K562 (cell line): ENCODE measurements around the gene CPED1. TPM values are rescaled to one million over a fixed set of nuclear protein-coding genes. Genes with fewer than 3 reads are reported as not detected.

Source experiments
- ARNT ChIP-seq, 2 experiments: fragments of 450-650 bp; IDR thresholded peaks; 2 replicates each; pipeline ENCODE4 v1.6.1; 2016; ENCODE audit warnings: mild to moderate bottlenecking in 1 of 2
- BCL6 ChIP-seq: fragments of 250-450 bp; sonication (Bioruptor Pico); IDR thresholded peaks from 2 replicates; pipeline ENCODE4 v1.4.0; 2020
- DACH1 ChIP-seq: fragments of 450-650 bp; IDR thresholded peaks from 2 replicates; pipeline ENCODE4 v1.6.1; 2018; ENCODE audit not compliant: partially characterized antibody
- DIDO1 ChIP-seq: fragments of 450-650 bp; IDR thresholded peaks from 2 replicates; pipeline ENCODE4 v1.6.1; 2016; ENCODE audit warnings: low read depth, missing biosample characterization, missing genetic modification characterization
- DMBX1 ChIP-seq: fragments of 250-450 bp; sonication (Bioruptor Pico); IDR thresholded peaks from 2 replicates; pipeline ENCODE4 v1.8.0; 2022; ENCODE audit warnings: inconsistent platforms, mild to moderate bottlenecking, moderate library complexity, borderline replicate concordance
- HCFC1 ChIP-seq: IDR thresholded peaks from 2 replicates; pipeline ENCODE4 v1.6.1; 2012; ENCODE audit warnings: low read depth, low read length, improper control_type of control experiment
- NFIC ChIP-seq: fragments of 450-650 bp; IDR thresholded peaks from 2 replicates; pipeline ENCODE4 v1.6.1; 2017; ENCODE audit warnings: mild to moderate bottlenecking, inconsistent platforms
- RFX7 ChIP-seq: fragments of 250-450 bp; sonication (Bioruptor Pico); IDR thresholded peaks from 2 replicates; pipeline ENCODE4 v1.5.1; 2021; ENCODE audit warnings: mild to moderate bottlenecking
- RUNX1 ChIP-seq: sonication (generic); IDR thresholded peaks from 2 replicates; pipeline ENCODE4 v1.6.1; 2016; ENCODE audit warnings: antibody characterized with exemption, low read depth
- SMAD2 ChIP-seq: fragments of 150-350 bp; IDR thresholded peaks from 2 replicates; pipeline ENCODE4 v1.6.1; 2014; ENCODE audit warnings: low read depth, mild to moderate bottlenecking, low read length
- SRSF3 ChIP-seq: fragments of 200-400 bp; formaldehyde crosslinking; IDR thresholded peaks from 2 replicates; pipeline ENCODE4 v1.6.1; 2016; ENCODE audit warnings: mild to moderate bottlenecking, low read length, moderate library complexity; ENCODE audit not compliant: insufficient read depth
- XRCC3 ChIP-seq: fragments of 450-650 bp; IDR thresholded peaks from 2 replicates; pipeline ENCODE4 v1.6.1; 2017; ENCODE audit warnings: mild to moderate bottlenecking, moderate library complexity
- ZFP1 ChIP-seq: fragments of 450-650 bp; formaldehyde crosslinking; IDR thresholded peaks from 2 replicates; pipeline ENCODE4 v1.4.0; 2020; ENCODE audit warnings: mild to moderate bottlenecking, mixed read lengths
- ZNF354B ChIP-seq: fragments of 250-450 bp; sonication (Bioruptor Pico); IDR thresholded peaks from 2 replicates; pipeline ENCODE4 v1.4.0; 2020
- ZNF830 ChIP-seq: fragments of 250-450 bp; sonication (Bioruptor Pico); IDR thresholded peaks from 2 replicates; pipeline ENCODE4 v1.5.0; 2021; ENCODE audit warnings: mild to moderate bottlenecking
- polyA plus RNA-seq, 8 experiments: library from polyadenylated mRNA; depleted of rRNA in 4 of 8; stranded (reverse) in 5 of 8; unstranded in 3 of 8; fragments of >200 nt; fragmentation: Nextera tagmentation in 2 of 8; fragmentation: Illumina TruSeq in 1 of 8; extraction: Ambion mirVana in 2 of 8; extraction: Trizol in 1 of 8; gene quantifications; 2 replicates each; pipeline versions ENCODE4 v1.2.1 to v1.2.3, GENCODE V29; 2011 to 2014; ENCODE audit warnings: inconsistent platforms in 1 of 8, missing spikeins in 1 of 8
- total RNA-seq, 7 experiments: library from RNA; depleted of rRNA in 6 of 7; stranded (reverse); fragments of >200 nt in 6 of 7; fragmentation: Illumina TruSeq in 2 of 7; extraction: Trizol in 2 of 7; gene quantifications; 2 replicates each; pipeline versions ENCODE4 v1.2.1 to v1.2.3, GENCODE V29; 2011 to 2021; ENCODE audit warnings: low replicate concordance in 1 of 7
- TF ChIP-seq, protein P1 (sequence below): fragments of 250-450 bp; sonication (Bioruptor Pico); IDR thresholded peaks from 2 replicates; pipeline ENCODE4 v1.5.0; 2020; ENCODE audit warnings: mild to moderate bottlenecking
- TF ChIP-seq, protein P2 (sequence below): fragments of 450-650 bp; IDR thresholded peaks from 2 replicates; pipeline ENCODE4 v1.6.1; 2016; ENCODE audit warnings: mild to moderate bottlenecking, moderate library complexity

CPED1 gene
- total and polyA plus RNA-seq, 9 of the 15 experiments (the other 6 are each of a cell fraction or from before 2014, with no cell fraction given) = 195 to 393 (median 290) TPM

DNA sequence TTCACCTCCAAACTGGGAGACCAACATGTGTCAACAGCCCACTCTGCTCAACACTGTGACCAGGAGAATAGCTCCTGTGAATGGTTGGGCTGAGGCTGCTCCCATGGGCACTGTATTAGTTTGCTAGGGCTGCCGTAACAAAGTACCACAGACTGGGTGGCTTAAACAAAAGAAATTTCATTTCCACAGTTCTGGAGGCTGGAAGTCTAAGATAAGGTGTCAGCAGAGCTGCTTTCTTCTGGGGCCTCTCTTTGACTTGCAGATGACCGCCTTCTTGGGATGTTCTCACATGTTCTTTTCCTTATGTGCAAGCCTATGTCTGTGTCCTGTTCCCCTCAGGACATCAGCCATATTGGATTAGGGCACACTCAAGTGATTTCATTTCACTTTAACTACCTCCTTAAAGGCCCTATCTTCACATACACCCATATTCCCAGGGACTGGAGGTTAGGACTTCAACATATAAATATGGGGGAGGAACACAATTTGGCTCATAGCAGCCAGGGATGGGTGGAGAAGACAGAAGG, 90.3 kb downstream of the CPED1 start (continued):
- TF ChIP-seq, protein P1, sequence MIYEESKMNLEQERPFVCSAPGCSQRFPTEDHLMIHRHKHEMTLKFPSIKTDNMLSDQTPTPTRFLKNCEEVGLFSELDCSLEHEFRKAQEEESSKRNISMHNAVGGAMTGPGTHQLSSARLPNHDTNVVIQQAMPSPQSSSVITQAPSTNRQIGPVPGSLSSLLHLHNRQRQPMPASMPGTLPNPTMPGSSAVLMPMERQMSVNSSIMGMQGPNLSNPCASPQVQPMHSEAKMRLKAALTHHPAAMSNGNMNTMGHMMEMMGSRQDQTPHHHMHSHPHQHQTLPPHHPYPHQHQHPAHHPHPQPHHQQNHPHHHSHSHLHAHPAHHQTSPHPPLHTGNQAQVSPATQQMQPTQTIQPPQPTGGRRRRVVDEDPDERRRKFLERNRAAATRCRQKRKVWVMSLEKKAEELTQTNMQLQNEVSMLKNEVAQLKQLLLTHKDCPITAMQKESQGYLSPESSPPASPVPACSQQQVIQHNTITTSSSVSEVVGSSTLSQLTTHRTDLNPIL = no peak
- TF ChIP-seq ZFP1 (CRISPR knock-in tag) (no peak), ZNF830 (CRISPR knock-in tag) (no peak; the same call in 1 of the 2 replicates), DACH1 (no peak), NFIC (no peak), ARNT (IDR thresholded peaks at IDR 0.05) (no peak), DMBX1 (CRISPR knock-in tag) (0 out of 2 replicates have a peak, but pooled peaks have one; percentile 17), RFX7 (no peak), HCFC1 (peak; percentile 11; the same call in 1 of the 2 replicates), DIDO1 (tag) (no peak), ZNF354B (CRISPR knock-in tag) (no peak), SRSF3 (no peak), XRCC3 (no peak), SMAD2 (no peak), BCL6 (CRISPR knock-in tag) (no peak), RUNX1 (no peak)
- TF ChIP-seq, protein P2, sequence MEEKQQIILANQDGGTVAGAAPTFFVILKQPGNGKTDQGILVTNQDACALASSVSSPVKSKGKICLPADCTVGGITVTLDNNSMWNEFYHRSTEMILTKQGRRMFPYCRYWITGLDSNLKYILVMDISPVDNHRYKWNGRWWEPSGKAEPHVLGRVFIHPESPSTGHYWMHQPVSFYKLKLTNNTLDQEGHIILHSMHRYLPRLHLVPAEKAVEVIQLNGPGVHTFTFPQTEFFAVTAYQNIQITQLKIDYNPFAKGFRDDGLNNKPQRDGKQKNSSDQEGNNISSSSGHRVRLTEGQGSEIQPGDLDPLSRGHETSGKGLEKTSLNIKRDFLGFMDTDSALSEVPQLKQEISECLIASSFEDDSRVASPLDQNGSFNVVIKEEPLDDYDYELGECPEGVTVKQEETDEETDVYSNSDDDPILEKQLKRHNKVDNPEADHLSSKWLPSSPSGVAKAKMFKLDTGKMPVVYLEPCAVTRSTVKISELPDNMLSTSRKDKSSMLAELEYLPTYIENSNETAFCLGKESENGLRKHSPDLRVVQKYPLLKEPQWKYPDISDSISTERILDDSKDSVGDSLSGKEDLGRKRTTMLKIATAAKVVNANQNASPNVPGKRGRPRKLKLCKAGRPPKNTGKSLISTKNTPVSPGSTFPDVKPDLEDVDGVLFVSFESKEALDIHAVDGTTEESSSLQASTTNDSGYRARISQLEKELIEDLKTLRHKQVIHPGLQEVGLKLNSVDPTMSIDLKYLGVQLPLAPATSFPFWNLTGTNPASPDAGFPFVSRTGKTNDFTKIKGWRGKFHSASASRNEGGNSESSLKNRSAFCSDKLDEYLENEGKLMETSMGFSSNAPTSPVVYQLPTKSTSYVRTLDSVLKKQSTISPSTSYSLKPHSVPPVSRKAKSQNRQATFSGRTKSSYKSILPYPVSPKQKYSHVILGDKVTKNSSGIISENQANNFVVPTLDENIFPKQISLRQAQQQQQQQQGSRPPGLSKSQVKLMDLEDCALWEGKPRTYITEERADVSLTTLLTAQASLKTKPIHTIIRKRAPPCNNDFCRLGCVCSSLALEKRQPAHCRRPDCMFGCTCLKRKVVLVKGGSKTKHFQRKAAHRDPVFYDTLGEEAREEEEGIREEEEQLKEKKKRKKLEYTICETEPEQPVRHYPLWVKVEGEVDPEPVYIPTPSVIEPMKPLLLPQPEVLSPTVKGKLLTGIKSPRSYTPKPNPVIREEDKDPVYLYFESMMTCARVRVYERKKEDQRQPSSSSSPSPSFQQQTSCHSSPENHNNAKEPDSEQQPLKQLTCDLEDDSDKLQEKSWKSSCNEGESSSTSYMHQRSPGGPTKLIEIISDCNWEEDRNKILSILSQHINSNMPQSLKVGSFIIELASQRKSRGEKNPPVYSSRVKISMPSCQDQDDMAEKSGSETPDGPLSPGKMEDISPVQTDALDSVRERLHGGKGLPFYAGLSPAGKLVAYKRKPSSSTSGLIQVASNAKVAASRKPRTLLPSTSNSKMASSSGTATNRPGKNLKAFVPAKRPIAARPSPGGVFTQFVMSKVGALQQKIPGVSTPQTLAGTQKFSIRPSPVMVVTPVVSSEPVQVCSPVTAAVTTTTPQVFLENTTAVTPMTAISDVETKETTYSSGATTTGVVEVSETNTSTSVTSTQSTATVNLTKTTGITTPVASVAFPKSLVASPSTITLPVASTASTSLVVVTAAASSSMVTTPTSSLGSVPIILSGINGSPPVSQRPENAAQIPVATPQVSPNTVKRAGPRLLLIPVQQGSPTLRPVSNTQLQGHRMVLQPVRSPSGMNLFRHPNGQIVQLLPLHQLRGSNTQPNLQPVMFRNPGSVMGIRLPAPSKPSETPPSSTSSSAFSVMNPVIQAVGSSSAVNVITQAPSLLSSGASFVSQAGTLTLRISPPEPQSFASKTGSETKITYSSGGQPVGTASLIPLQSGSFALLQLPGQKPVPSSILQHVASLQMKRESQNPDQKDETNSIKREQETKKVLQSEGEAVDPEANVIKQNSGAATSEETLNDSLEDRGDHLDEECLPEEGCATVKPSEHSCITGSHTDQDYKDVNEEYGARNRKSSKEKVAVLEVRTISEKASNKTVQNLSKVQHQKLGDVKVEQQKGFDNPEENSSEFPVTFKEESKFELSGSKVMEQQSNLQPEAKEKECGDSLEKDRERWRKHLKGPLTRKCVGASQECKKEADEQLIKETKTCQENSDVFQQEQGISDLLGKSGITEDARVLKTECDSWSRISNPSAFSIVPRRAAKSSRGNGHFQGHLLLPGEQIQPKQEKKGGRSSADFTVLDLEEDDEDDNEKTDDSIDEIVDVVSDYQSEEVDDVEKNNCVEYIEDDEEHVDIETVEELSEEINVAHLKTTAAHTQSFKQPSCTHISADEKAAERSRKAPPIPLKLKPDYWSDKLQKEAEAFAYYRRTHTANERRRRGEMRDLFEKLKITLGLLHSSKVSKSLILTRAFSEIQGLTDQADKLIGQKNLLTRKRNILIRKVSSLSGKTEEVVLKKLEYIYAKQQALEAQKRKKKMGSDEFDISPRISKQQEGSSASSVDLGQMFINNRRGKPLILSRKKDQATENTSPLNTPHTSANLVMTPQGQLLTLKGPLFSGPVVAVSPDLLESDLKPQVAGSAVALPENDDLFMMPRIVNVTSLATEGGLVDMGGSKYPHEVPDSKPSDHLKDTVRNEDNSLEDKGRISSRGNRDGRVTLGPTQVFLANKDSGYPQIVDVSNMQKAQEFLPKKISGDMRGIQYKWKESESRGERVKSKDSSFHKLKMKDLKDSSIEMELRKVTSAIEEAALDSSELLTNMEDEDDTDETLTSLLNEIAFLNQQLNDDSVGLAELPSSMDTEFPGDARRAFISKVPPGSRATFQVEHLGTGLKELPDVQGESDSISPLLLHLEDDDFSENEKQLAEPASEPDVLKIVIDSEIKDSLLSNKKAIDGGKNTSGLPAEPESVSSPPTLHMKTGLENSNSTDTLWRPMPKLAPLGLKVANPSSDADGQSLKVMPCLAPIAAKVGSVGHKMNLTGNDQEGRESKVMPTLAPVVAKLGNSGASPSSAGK = no peak
